WTC11 (cell line): ENCODE data around the gene LYPLA2.

ENCODE experiments used
- FOXK1 ChIP-seq: sonication (generic); formaldehyde crosslinking; IDR thresholded peaks from 2 replicates; pipeline ENCODE4 v1.8.0; 2022; ENCODE audit warnings: mild to moderate bottlenecking, moderate library complexity, missing genetic modification reagents
- FOXP1 ChIP-seq: sonication (generic); formaldehyde crosslinking; IDR thresholded peaks from 2 replicates; pipeline ENCODE4 v1.8.0; 2022; ENCODE audit warnings: missing genetic modification reagents, mild to moderate bottlenecking, moderate library complexity, borderline replicate concordance
- NR2C2 ChIP-seq: sonication (generic); formaldehyde crosslinking; IDR thresholded peaks from 2 replicates; pipeline ENCODE4 v1.8.0; 2022; ENCODE audit warnings: mild to moderate bottlenecking, missing genetic modification reagents
- SP1 ChIP-seq: sonication (generic); formaldehyde crosslinking; conservative IDR thresholded peaks from 2 replicates; pipeline ENCODE4 v1.8.1; 2022; ENCODE audit warnings: missing genetic modification reagents
- ZNF121 ChIP-seq: sonication (generic); formaldehyde crosslinking; IDR thresholded peaks from 2 replicates; pipeline ENCODE4 v1.8.0; 2023; ENCODE audit warnings: missing genetic modification reagents
- TF ChIP-seq, protein P1 (sequence below): sonication (generic); formaldehyde crosslinking; IDR thresholded peaks from 2 replicates; pipeline ENCODE4 v1.8.1; 2023; ENCODE audit warnings: mild to moderate bottlenecking, missing genetic modification reagents, moderate library complexity
- TF ChIP-seq, protein P2 (sequence below): fragments of 200-600 bp; IDR thresholded peaks from 2 replicates; pipeline ENCODE4 v1.8.0; 2022; ENCODE audit warnings: antibody characterized with exemption
- TF ChIP-seq, protein P3 (sequence below): fragments of 250-450 bp; sonication (Bioruptor Pico); IDR thresholded peaks from 2 replicates; pipeline ENCODE4 v2.1.2; 2022; ENCODE audit warnings: mild to moderate bottlenecking, moderate library complexity
- TF ChIP-seq, protein P4 (sequence below): sonication (generic); formaldehyde crosslinking; IDR thresholded peaks from 2 replicates; pipeline ENCODE4 v1.8.1; 2022; ENCODE audit warnings: mild to moderate bottlenecking, missing genetic modification reagents, moderate library complexity, borderline replicate concordance

DNA sequence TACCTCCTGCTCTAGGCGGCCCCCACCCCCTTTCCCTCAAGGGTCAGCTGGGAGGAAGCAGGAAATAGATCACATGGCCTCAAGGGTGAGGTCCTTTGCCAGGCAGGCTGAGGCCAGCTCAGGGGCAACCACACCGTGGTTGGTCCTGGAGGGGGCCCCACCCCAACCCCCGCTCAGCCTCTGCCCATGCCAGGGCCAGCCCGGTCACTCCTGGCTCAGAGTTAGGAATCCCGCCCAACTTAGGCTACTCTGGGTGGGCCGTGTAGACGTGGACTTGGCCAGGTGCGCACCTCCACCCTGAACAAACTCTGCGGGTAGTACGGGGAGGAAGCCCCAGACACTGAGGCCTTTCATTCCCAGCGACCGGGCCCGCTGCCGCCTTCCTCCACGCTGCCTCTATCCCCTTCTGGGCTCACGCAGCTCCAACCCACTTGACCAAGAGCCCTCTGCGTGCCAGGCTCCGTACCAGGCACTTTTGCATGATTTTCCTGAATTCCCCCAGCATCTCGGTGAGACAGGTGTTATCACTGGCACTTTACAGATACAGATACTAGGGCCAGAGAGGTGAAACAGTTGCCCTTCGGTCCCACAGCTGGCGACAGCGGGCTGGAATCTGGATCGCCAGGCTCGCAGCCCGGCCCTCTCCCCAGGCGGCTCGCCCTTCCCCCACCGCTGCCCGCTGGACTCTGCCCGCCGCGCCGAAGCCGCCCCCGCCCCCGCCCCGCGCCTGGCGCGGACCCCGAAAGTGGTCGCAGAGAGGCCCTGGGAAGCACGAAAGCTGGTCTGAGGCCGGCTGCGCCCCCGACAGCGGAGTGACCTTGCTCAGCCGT is 8.8 kb downstream of the LYPLA2 start:
- TF ChIP-seq, protein P1, sequence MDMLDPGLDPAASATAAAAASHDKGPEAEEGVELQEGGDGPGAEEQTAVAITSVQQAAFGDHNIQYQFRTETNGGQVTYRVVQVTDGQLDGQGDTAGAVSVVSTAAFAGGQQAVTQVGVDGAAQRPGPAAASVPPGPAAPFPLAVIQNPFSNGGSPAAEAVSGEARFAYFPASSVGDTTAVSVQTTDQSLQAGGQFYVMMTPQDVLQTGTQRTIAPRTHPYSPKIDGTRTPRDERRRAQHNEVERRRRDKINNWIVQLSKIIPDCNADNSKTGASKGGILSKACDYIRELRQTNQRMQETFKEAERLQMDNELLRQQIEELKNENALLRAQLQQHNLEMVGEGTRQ (CRISPR knock-in tag) = peak; percentile 84
- TF ChIP-seq NR2C2 (CRISPR knock-in tag) = no peak
- TF ChIP-seq, protein P2, sequence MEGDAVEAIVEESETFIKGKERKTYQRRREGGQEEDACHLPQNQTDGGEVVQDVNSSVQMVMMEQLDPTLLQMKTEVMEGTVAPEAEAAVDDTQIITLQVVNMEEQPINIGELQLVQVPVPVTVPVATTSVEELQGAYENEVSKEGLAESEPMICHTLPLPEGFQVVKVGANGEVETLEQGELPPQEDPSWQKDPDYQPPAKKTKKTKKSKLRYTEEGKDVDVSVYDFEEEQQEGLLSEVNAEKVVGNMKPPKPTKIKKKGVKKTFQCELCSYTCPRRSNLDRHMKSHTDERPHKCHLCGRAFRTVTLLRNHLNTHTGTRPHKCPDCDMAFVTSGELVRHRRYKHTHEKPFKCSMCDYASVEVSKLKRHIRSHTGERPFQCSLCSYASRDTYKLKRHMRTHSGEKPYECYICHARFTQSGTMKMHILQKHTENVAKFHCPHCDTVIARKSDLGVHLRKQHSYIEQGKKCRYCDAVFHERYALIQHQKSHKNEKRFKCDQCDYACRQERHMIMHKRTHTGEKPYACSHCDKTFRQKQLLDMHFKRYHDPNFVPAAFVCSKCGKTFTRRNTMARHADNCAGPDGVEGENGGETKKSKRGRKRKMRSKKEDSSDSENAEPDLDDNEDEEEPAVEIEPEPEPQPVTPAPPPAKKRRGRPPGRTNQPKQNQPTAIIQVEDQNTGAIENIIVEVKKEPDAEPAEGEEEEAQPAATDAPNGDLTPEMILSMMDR = no peak
- TF ChIP-seq SP1 (CRISPR knock-in tag) = peak; percentile 51; the same call in 1 of the 2 replicates
- TF ChIP-seq, protein P3, sequence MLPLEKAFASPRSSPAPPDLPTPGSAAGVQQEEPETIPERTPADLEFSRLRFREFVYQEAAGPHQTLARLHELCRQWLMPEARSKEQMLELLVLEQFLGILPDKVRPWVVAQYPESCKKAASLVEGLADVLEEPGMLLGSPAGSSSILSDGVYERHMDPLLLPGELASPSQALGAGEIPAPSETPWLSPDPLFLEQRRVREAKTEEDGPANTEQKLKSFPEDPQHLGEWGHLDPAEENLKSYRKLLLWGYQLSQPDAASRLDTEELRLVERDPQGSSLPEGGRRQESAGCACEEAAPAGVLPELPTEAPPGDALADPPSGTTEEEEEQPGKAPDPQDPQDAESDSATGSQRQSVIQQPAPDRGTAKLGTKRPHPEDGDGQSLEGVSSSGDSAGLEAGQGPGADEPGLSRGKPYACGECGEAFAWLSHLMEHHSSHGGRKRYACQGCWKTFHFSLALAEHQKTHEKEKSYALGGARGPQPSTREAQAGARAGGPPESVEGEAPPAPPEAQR (CRISPR knock-in tag) = no peak
- TF ChIP-seq FOXP1 (CRISPR knock-in tag) = no peak
- TF ChIP-seq, protein P4, sequence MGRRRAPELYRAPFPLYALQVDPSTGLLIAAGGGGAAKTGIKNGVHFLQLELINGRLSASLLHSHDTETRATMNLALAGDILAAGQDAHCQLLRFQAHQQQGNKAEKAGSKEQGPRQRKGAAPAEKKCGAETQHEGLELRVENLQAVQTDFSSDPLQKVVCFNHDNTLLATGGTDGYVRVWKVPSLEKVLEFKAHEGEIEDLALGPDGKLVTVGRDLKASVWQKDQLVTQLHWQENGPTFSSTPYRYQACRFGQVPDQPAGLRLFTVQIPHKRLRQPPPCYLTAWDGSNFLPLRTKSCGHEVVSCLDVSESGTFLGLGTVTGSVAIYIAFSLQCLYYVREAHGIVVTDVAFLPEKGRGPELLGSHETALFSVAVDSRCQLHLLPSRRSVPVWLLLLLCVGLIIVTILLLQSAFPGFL (CRISPR knock-in tag) = no peak
- no peak for TF ChIP-seq ZNF121
- TF ChIP-seq FOXK1 (CRISPR knock-in tag) = 0 out of 2 replicates have a peak, but pooled peaks have one; percentile 34
